ENCODE data around the gene ZNF516.

GRCh38 chr18:76493213-76494161 lies 1.6 kb downstream of the ZNF516 start:
- TF ChIP-seq EZH2 (IDR thresholded peaks at IDR 0.05; ENCODE audit: borderline replicate concordance, low read length) (no peak), CTCF (IDR thresholded peaks at IDR 0.05; ENCODE audit: low read length) (no peak)

Data from OCI-LY1 (cell line).